Measurements from ENCODE around the gene APOLD1. TPM values are rescaled to one million over a fixed set of nuclear protein-coding genes. Genes with fewer than 3 reads are reported as not detected.

APOLD1 gene
- total and polyA plus RNA-seq, 8 donors = 7.3 to 14.1 (median 10.2) TPM

DNA sequence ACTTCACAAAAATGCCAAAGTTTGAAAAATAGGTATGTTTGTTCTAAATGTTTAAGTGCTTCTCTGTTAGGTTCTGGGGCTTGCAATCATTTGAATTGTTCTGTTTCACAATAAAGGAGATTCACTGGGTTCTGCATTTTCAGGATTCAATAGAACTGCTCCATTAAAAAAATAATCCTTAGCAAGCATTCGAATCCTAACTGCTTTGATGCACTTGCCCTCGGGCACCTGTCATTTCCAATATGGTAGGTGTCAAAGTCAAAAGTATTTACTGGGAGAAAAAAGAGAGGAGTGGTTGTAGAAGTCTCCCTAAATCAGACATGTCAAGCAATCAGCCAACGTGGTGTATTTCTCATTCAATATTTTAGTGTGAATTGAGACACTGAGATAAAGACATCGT is 5.5 kb downstream of the APOLD1 start:
- no peaks in the 10 kb centered on the region for H3K9me3 ChIP-seq
- DNase-seq = no peak
- TF ChIP-seq, protein P1, sequence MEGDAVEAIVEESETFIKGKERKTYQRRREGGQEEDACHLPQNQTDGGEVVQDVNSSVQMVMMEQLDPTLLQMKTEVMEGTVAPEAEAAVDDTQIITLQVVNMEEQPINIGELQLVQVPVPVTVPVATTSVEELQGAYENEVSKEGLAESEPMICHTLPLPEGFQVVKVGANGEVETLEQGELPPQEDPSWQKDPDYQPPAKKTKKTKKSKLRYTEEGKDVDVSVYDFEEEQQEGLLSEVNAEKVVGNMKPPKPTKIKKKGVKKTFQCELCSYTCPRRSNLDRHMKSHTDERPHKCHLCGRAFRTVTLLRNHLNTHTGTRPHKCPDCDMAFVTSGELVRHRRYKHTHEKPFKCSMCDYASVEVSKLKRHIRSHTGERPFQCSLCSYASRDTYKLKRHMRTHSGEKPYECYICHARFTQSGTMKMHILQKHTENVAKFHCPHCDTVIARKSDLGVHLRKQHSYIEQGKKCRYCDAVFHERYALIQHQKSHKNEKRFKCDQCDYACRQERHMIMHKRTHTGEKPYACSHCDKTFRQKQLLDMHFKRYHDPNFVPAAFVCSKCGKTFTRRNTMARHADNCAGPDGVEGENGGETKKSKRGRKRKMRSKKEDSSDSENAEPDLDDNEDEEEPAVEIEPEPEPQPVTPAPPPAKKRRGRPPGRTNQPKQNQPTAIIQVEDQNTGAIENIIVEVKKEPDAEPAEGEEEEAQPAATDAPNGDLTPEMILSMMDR (IDR thresholded peaks at IDR 0.05) = no peak

DNA sequence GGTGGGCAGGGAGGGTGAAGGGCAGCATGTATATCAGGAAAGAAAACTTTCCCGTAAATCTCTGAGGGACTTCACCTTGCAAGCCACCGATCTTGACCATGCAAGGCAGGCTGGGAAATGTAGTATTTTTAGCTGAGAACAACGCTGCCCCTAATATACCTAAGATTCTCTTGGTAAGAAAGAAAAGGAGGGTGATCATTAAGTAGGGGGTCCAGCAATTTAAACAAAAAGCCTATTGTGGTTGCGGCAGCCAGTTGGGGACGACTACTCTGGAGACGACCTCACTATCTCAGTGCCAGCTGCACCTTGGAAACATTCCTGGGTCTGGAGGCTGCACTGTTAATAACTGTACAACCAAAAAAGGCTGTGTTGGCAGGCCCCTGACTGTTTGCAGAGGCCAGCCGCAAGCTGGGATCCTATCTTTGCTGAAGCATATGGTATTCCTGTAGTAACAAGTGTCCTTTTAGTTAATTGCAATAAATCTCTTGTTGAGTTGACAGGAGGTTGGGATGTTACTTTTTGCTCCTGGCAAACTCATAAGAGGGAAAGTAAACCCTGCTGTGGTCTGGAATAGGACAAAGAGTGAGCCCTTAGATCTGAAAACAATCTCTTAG is 6.4 kb downstream of the APOLD1 start:
- TF ChIP-seq, protein P1 (IDR thresholded peaks at IDR 0.05) = no peak
- Histone ChIP-seq H3K27me3 (no peaks in the 10 kb centered on the region), H3K4me3 (no peak overlapping the region), H3K4me1 (peaks cover 16 to 24% of the 10 kb centered on the region in 2 donors), H3K9me3 (no peaks in the 10 kb centered on the region), H3K36me3 (no peaks in the 10 kb centered on the region), H3K27ac (no peak overlapping the region)
- intact Hi-C loops (cut with DNase I) = no loop called here
- ATAC-seq (peak; percentile 20), DNase-seq (no peak)

More for the DNA sequence above, 5.5 kb downstream of the APOLD1 start:
- intact Hi-C loops (cut with DNase I) = no loop called here
- Histone ChIP-seq H3K4me3 (no peak overlapping the region), H3K4me1 (peaks cover 16 to 31% of the 10 kb centered on the region in 2 donors), H3K27ac (no peak overlapping the region), H3K27me3 (no peaks in the 10 kb centered on the region), H3K36me3 (no peaks in the 10 kb centered on the region)
- no peak for ATAC-seq

DNA sequence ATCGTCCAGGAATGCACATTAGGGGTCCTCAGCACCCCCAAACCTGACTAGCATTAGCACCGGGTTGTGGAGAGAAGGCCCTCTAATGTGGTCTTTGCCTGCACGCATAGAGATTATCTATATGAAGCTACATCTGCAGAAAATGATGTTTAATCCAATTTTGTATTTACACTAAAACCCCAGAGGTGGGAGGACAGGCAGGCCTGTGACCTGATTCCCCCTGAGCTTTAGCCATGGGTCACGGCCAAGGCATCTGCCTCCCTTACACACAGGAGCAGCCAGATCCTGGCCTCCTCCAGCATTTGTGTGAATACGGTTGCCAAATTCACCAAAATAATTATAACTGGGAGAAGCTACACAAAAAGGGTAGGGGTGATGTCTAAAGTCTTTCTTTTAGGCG is 7.0 kb downstream of the APOLD1 start:
- TF ChIP-seq, protein P1 (IDR thresholded peaks at IDR 0.05) = no peak
- Histone ChIP-seq H3K4me1 (peaks cover 13 to 20% of the 10 kb centered on the region in 2 donors), H3K36me3 (no peaks in the 10 kb centered on the region), H3K27ac (no peak overlapping the region), H3K4me3 (no peak overlapping the region), H3K27me3 (no peaks in the 10 kb centered on the region), H3K9me3 (no peaks in the 10 kb centered on the region)
- no peak for DNase-seq
- intact Hi-C loops (cut with DNase I) = no loop called here
- no peak for ATAC-seq

DNA sequence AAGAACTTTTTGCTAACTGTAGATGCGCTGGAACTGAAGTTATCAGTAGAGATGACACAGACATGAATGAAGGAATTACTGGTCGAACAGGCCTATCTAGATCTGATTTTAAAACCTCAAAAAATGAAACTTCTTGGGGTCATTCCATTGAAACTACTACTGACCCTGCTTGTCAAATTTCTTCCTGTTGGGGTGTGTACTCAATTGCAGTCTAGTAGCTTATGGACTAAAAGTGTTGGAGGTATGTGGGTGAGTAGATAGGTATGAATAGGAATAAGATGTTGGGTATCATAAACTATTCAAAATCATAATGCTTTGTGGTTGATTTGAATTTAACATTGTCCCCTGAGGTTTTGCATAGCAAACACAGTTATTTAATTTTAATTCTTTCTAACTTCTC is 9.2 kb downstream of the APOLD1 start:
- DNase-seq (no peak), ATAC-seq (no peak)
- H3K36me3 ChIP-seq = no peaks in the 10 kb centered on the region
- H3K27me3 ChIP-seq = no peaks in the 10 kb centered on the region
- TF ChIP-seq, protein P1 (IDR thresholded peaks at IDR 0.05) = no peak
- no peaks in the 10 kb centered on the region for H3K9me3 ChIP-seq
- intact Hi-C loops (cut with DNase I) = no loop called here
- no peak overlapping the region for H3K27ac ChIP-seq
- H3K4me1 ChIP-seq = peaks cover 2 to 7% of the 10 kb centered on the region in 2 donors
- no peak overlapping the region for H3K4me3 ChIP-seq

DNA sequence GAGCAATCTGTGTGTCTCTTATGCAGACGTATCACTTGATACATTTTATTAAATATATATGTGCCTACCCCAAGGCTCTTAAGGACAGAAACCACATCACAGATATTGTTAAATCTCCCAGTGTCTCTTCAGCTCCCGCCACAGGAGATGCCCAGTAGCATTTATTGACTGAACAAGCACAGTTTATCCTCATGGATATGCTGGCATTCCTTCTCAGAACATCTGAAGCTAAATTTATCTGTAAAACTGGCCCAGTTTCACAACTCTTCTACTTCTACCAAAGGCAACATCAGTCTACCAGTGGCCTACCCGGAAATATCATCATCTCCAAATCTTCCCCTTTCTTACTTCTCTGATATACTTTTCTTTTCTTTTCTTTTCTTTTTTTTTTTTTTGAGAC is 10.7 kb downstream of the APOLD1 start:
- H3K9me3 ChIP-seq = no peaks in the 10 kb centered on the region
- H3K4me3 ChIP-seq = no peak overlapping the region
- no peak for DNase-seq
- peaks cover 0 to 7% of the 10 kb centered on the region in 2 donors for H3K4me1 ChIP-seq
- no peak for ATAC-seq
- H3K27me3 ChIP-seq = no peaks in the 10 kb centered on the region
- no peak overlapping the region for H3K27ac ChIP-seq
- intact Hi-C loops (cut with DNase I) = no loop called here
- TF ChIP-seq, protein P1 (IDR thresholded peaks at IDR 0.05) = no peak
- no peaks in the 10 kb centered on the region for H3K36me3 ChIP-seq

Measured in left lung (tissue), 10 donors.